ENCODE measurements around the gene PTGIS. TPM values are rescaled to one million over a fixed set of nuclear protein-coding genes. Genes with fewer than 3 reads are reported as not detected.

The PTGIS gene
- total RNA-seq, 5 donors from 2014 or later (not counting 1 experiment from before 2014, with no cell fraction given): 0.22 to 0.46 (median 0.23) TPM; not detected in 2

- peak overlapping the region in 1 of 3 donors; percentile 7 for H3K4me3 Mint-ChIP-seq
- peaks cover 2 to 19% of the 10 kb centered on the region in 2 experiments for H3K4me1 ChIP-seq (ENCODE audit: control insufficient read depth in 1 of 2, extremely low read depth in 1 of 2, insufficient read depth in 2 of 2, low read length in 2 of 2)
- POLR2A ChIA-PET: no interaction called here
- no peak overlapping the region for H3K4me3 ChIP-seq (ENCODE audit: control insufficient read depth in 1 of 2, extremely low read depth in 1 of 2, low read length in 1 of 2)
- ATAC-seq (replicated peaks in 1 of 4) (no peak), DNase-seq (no peak)
- CTCF ChIA-PET: no interaction called here
- H3K36me3 Mint-ChIP-seq: no peaks in the 10 kb centered on the region
- H3K27ac Mint-ChIP-seq: no peak overlapping the region
- H3K27me3 ChIP-seq (replicated peaks in 1 of 2; ENCODE audit: control insufficient read depth in 2 of 2, extremely low read depth in 1 of 2, insufficient read depth in 2 of 2, low read length in 1 of 2): peaks cover 6 to 72% of the 10 kb centered on the region in 2 experiments
- H3K9me3 Mint-ChIP-seq: no peaks in the 10 kb centered on the region
- no peak overlapping the region for H3K27ac ChIP-seq (ENCODE audit: low read length)
- H3K9me3 ChIP-seq: no peaks in the 10 kb centered on the region
- H3K27me3 Mint-ChIP-seq: peaks cover 58 to 62% of the 10 kb centered on the region in 2 donors
- peaks cover 7 to 9% (median 7%) of the 10 kb centered on the region in 3 donors for H3K4me1 Mint-ChIP-seq
- WGBS (ENCODE audit: insufficient coverage): 86% methylated on average over 31 of the region's 46 CpGs
- no peaks in the 10 kb centered on the region for H3K36me3 ChIP-seq (ENCODE audit: control insufficient read depth in 2 of 2, extremely low read depth in 1 of 2, insufficient read depth in 1 of 2, low read length in 1 of 2)
Measured at GRCh38 chr20:49482173-49482572, 85.8 kb downstream of the PTGIS start.

- CTCF ChIA-PET: no interaction called here
- Mint-ChIP-seq H3K36me3 (no peaks in the 10 kb centered on the region), H3K27me3 (peaks cover 50 to 55% of the 10 kb centered on the region in 2 donors), H3K27ac (no peak overlapping the region), H3K4me3 (no peak overlapping the region), H3K9me3 (no peaks in the 10 kb centered on the region), H3K4me1 (peaks cover 7 to 9% (median 7%) of the 10 kb centered on the region in 3 donors)
- H3K9me3 ChIP-seq: no peaks in the 10 kb centered on the region
- H3K27me3 ChIP-seq (replicated peaks in 1 of 2; ENCODE audit: control insufficient read depth in 2 of 2, extremely low read depth in 1 of 2, insufficient read depth in 2 of 2, low read length in 1 of 2): peaks cover 6 to 74% of the 10 kb centered on the region in 2 experiments
- no peaks in the 10 kb centered on the region for H3K36me3 ChIP-seq (ENCODE audit: control insufficient read depth in 2 of 2, extremely low read depth in 1 of 2, insufficient read depth in 1 of 2, low read length in 1 of 2)
- POLR2A ChIA-PET: no interaction called here
- DNase-seq: no peak
- no peak overlapping the region for H3K27ac ChIP-seq (ENCODE audit: low read length)
- no peak overlapping the region for H3K4me3 ChIP-seq (ENCODE audit: control insufficient read depth in 1 of 2, extremely low read depth in 1 of 2, low read length in 1 of 2)
- peaks cover 2 to 19% of the 10 kb centered on the region in 2 experiments for H3K4me1 ChIP-seq (ENCODE audit: control insufficient read depth in 1 of 2, extremely low read depth in 1 of 2, insufficient read depth in 2 of 2, low read length in 2 of 2)
- WGBS (ENCODE audit: insufficient coverage): no CpG with 5 or more reads among the region's 3 CpGs
- ATAC-seq (replicated peaks in 1 of 4): no peak
Measured at GRCh38 chr20:49481116-49481515, 86.8 kb downstream of the PTGIS start.

- H3K36me3 Mint-ChIP-seq: no peaks in the 10 kb centered on the region
- H3K27me3 ChIP-seq (replicated peaks in 1 of 2; ENCODE audit: control insufficient read depth in 2 of 2, extremely low read depth in 1 of 2, insufficient read depth in 2 of 2, low read length in 1 of 2): peaks cover 6 to 74% of the 10 kb centered on the region in 2 experiments
- peaks cover 2 to 19% of the 10 kb centered on the region in 2 experiments for H3K4me1 ChIP-seq (ENCODE audit: control insufficient read depth in 1 of 2, extremely low read depth in 1 of 2, insufficient read depth in 2 of 2, low read length in 2 of 2)
- H3K4me1 Mint-ChIP-seq: peaks cover 7 to 9% (median 7%) of the 10 kb centered on the region in 3 donors
- H3K9me3 Mint-ChIP-seq: no peaks in the 10 kb centered on the region
- ATAC-seq (replicated peaks in 1 of 4) (no peak), DNase-seq (no peak)
- H3K4me3 ChIP-seq (ENCODE audit: control insufficient read depth in 1 of 2, extremely low read depth in 1 of 2, low read length in 1 of 2): no peak overlapping the region
- H3K36me3 ChIP-seq (ENCODE audit: control insufficient read depth in 2 of 2, extremely low read depth in 1 of 2, insufficient read depth in 1 of 2, low read length in 1 of 2): no peaks in the 10 kb centered on the region
- ChIA-PET POLR2A (no interaction called here), CTCF (no interaction called here)
- no peak overlapping the region for H3K27ac Mint-ChIP-seq
- no peak overlapping the region for H3K4me3 Mint-ChIP-seq
- H3K27ac ChIP-seq (ENCODE audit: low read length): no peak overlapping the region
- H3K27me3 Mint-ChIP-seq: peaks cover 46 to 53% of the 10 kb centered on the region in 2 donors
- H3K9me3 ChIP-seq: no peaks in the 10 kb centered on the region
- WGBS (ENCODE audit: insufficient coverage): no CpG with 5 or more reads among the region's 3 CpGs
Measured at GRCh38 chr20:49480236-49480635, 87.7 kb downstream of the PTGIS start.

DNA sequence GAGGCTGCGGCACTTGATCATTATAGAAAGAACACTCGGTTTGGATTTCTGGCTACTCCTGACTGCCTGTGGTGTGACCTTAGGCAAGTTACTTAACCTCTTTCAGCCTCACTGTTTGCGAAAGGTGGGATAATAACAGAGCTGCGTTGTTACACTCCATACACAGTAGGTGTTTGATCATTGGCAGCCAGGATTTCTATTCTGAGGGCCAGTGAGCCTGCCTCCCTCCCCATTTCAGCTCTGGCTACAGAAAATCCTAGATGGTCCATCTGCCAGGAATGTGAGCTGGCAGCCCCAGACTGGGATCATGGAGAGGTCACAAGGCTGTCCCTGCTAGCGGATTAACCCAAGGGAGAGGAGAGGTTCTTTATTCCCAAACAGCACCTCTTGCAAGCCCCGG, 88.2 kb downstream of the PTGIS start:
- Histone ChIP-seq H3K4me1 (ENCODE audit: control insufficient read depth in 1 of 2, extremely low read depth in 1 of 2, insufficient read depth in 2 of 2, low read length in 2 of 2) (peaks cover 2 to 19% of the 10 kb centered on the region in 2 experiments), H3K36me3 (ENCODE audit: control insufficient read depth in 2 of 2, extremely low read depth in 1 of 2, insufficient read depth in 1 of 2, low read length in 1 of 2) (no peaks in the 10 kb centered on the region), H3K27me3 (replicated peaks in 1 of 2; ENCODE audit: control insufficient read depth in 2 of 2, extremely low read depth in 1 of 2, insufficient read depth in 2 of 2, low read length in 1 of 2) (peaks cover 6 to 71% of the 10 kb centered on the region in 2 experiments), H3K9me3 (no peaks in the 10 kb centered on the region), H3K27ac (ENCODE audit: low read length) (no peak overlapping the region), H3K4me3 (ENCODE audit: control insufficient read depth in 1 of 2, extremely low read depth in 1 of 2, low read length in 1 of 2) (no peak overlapping the region)
- Mint-ChIP-seq H3K27me3 (peaks cover 49 to 53% of the 10 kb centered on the region in 2 donors), H3K4me3 (no peak overlapping the region), H3K27ac (no peak overlapping the region), H3K9me3 (no peaks in the 10 kb centered on the region), H3K36me3 (no peaks in the 10 kb centered on the region), H3K4me1 (peaks cover 6 to 9% (median 7%) of the 10 kb centered on the region in 3 donors)
- 100% methylated on average over 1 of the region's 6 CpGs for WGBS (ENCODE audit: insufficient coverage)
- DNase-seq: no peak
- POLR2A ChIA-PET: no interaction called here
- CTCF ChIA-PET: no interaction called here
- no peak for ATAC-seq (replicated peaks in 1 of 4)

- ChIA-PET CTCF (no interaction called here), POLR2A (no interaction called here)
- no peak for DNase-seq
- no peaks in the 10 kb centered on the region for H3K9me3 ChIP-seq
- Mint-ChIP-seq H3K27ac (no peak overlapping the region), H3K4me3 (no peak overlapping the region), H3K36me3 (no peaks in the 10 kb centered on the region), H3K27me3 (peaks cover 49 to 52% of the 10 kb centered on the region in 2 donors), H3K9me3 (no peaks in the 10 kb centered on the region), H3K4me1 (peaks cover 0 to 2% (median under 1%) of the 10 kb centered on the region in 3 donors)
- peaks cover 2 to 13% of the 10 kb centered on the region in 2 experiments for H3K4me1 ChIP-seq (ENCODE audit: control insufficient read depth in 1 of 2, extremely low read depth in 1 of 2, insufficient read depth in 2 of 2, low read length in 2 of 2)
- no peak for ATAC-seq (replicated peaks in 1 of 4)
- H3K27ac ChIP-seq (ENCODE audit: low read length): no peak overlapping the region
- H3K36me3 ChIP-seq (ENCODE audit: control insufficient read depth in 2 of 2, extremely low read depth in 1 of 2, insufficient read depth in 1 of 2, low read length in 1 of 2): no peaks in the 10 kb centered on the region
- H3K4me3 ChIP-seq (ENCODE audit: control insufficient read depth in 1 of 2, extremely low read depth in 1 of 2, low read length in 1 of 2): no peak overlapping the region
- WGBS (ENCODE audit: insufficient coverage): 68% methylated on average over 5 of the region's 5 CpGs
- peaks cover 6 to 64% of the 10 kb centered on the region in 2 experiments for H3K27me3 ChIP-seq (replicated peaks in 1 of 2; ENCODE audit: control insufficient read depth in 2 of 2, extremely low read depth in 1 of 2, insufficient read depth in 2 of 2, low read length in 1 of 2)
Measured at GRCh38 chr20:49478754-49479689, 88.9 kb downstream of the PTGIS start.

DNA sequence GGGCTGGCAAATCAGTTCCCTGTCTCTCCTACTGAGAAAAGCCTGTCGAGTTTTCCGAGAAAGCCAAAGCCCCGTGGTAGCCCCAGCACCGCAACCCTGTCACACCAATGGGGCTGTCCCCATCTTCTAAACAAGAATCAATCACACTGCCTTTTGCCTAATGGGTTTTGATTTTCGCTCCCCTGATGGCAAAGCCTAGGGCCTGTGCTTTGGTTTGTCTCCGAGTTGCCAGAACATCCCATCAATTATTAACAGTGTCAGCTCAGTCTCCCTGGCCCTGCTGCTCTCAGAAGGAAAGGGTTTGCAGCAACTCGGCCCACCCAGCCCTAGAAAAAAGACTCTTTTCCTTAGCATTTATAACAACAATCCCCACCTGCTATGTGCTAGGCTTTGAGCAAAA, 89.7 kb downstream of the PTGIS start:
- Mint-ChIP-seq H3K36me3 (no peaks in the 10 kb centered on the region), H3K9me3 (no peaks in the 10 kb centered on the region), H3K4me1 (peaks cover 0 to 2% (median 0%) of the 10 kb centered on the region in 3 donors), H3K4me3 (no peak overlapping the region), H3K27ac (no peak overlapping the region), H3K27me3 (peaks cover 49 to 52% of the 10 kb centered on the region in 2 donors)
- Histone ChIP-seq H3K27ac (ENCODE audit: low read length) (no peak overlapping the region), H3K4me3 (ENCODE audit: control insufficient read depth in 1 of 2, extremely low read depth in 1 of 2, low read length in 1 of 2) (no peak overlapping the region), H3K27me3 (replicated peaks in 1 of 2; ENCODE audit: control insufficient read depth in 2 of 2, extremely low read depth in 1 of 2, insufficient read depth in 2 of 2, low read length in 1 of 2) (peaks cover 6 to 58% of the 10 kb centered on the region in 2 experiments), H3K4me1 (ENCODE audit: control insufficient read depth in 1 of 2, extremely low read depth in 1 of 2, insufficient read depth in 2 of 2, low read length in 2 of 2) (peaks cover under 1 to 7% of the 10 kb centered on the region in 2 experiments), H3K36me3 (ENCODE audit: control insufficient read depth in 2 of 2, extremely low read depth in 1 of 2, insufficient read depth in 1 of 2, low read length in 1 of 2) (no peaks in the 10 kb centered on the region), H3K9me3 (no peaks in the 10 kb centered on the region)
- POLR2A ChIA-PET: no interaction called here
- CTCF ChIA-PET: no interaction called here
- DNase-seq (no peak), ATAC-seq (replicated peaks in 1 of 4) (no peak)
- 46% methylated on average over 5 of the region's 7 CpGs for WGBS (ENCODE audit: insufficient coverage)

All from T-cell (primary cell).